Naive B cell (primary cell): ENCODE measurements around the gene DNAAF2. TPM values are rescaled to one million over a fixed set of nuclear protein-coding genes. Genes with fewer than 3 reads are reported as not detected.
A peak's percentile ranks its signal among the peaks of the same experiment; 100 is the strongest.
"Not testable (repeated sequence)": the region's sequence is repeated elsewhere in the genome, so short reads cannot be mapped to it uniquely, and the experiment has no call there.

ENCODE experiments used
- ATAC-seq, 2 donors: fragments of 150-1000 bp; cut with Tn5 transposase; 2 replicates each; pipeline ENCODE4 v1.10.0; 2021; ENCODE audit warnings: low read depth in 2 of 2, mild to moderate bottlenecking in 2 of 2, moderate library complexity in 2 of 2
- DNase-seq: peaks from one replicate; pipeline ENCODE4 v3.0.0; 2022
- H3K27ac Mint-ChIP-seq, 6 donors: one replicate each; pipeline ENCODE4 v1.8.0; 2020 to 2022; ENCODE audit warnings: mild to moderate bottlenecking in 6 of 6, mixed read lengths in 6 of 6, moderate library complexity in 5 of 6, inconsistent platforms in 2 of 6
- H3K27me3 Mint-ChIP-seq, 3 donors: one replicate each; pipeline ENCODE4 v1.8.0; 2021 to 2022; ENCODE audit warnings: mixed read lengths in 3 of 3, mild to moderate bottlenecking in 1 of 3
- H3K36me3 Mint-ChIP-seq, 2 donors: one replicate each; pipeline ENCODE4 v1.8.0; 2020 to 2022; ENCODE audit warnings: mixed read lengths in 2 of 2, inconsistent platforms in 1 of 2, mild to moderate bottlenecking in 1 of 2
- H3K4me1 Mint-ChIP-seq, 3 donors: one replicate each; pipeline ENCODE4 v1.8.0; 2020 to 2022; ENCODE audit warnings: mixed read lengths in 3 of 3, inconsistent platforms in 1 of 3, mild to moderate bottlenecking in 1 of 3, moderate library complexity in 1 of 3
- H3K4me3 Mint-ChIP-seq, 8 donors: one replicate each; pipeline ENCODE4 v1.8.0; 2020 to 2022; ENCODE audit warnings: mild to moderate bottlenecking in 8 of 8, mixed read lengths in 8 of 8, moderate library complexity in 8 of 8, inconsistent platforms in 2 of 8
- H3K9me3 Mint-ChIP-seq, 7 donors: one replicate each; pipeline ENCODE4 v1.8.0; 2020 to 2022; ENCODE audit warnings: mixed read lengths in 7 of 7, mild to moderate bottlenecking in 5 of 7, inconsistent platforms in 2 of 7, moderate library complexity in 1 of 7
- polyA plus RNA-seq, 6 donors: library from polyadenylated mRNA; unstranded; fragments of 300-500 nt; fragmentation: Illumina TruSeq; gene quantifications; one replicate each; pipeline ENCODE4 v1.2.3, GENCODE V29; 2021; ENCODE audit warnings: low read depth in 6 of 6

Gene DNAAF2
- polyA plus RNA-seq, 6 donors from 2014 or later = 16.1 to 28.3 (median 24.8) TPM

- no peak for ATAC-seq
- DNase-seq = no peak
- peak overlapping the region in 6 of 8 donors; percentile 12 to 90 (median 42) for H3K4me3 Mint-ChIP-seq
Measured at GRCh38 chr14:49637534-49638078, 2.6 kb upstream of the DNAAF2 start.

GRCh38 chr14:49636866-49637265, 1.8 kb upstream of the DNAAF2 start:
- no peak for DNase-seq
- peaks cover 16 to 18% of the 10 kb centered on the region in 2 donors for H3K36me3 Mint-ChIP-seq

More at GRCh38 chr14:49637534-49638078, 2.6 kb upstream of the DNAAF2 start:
- H3K4me1 Mint-ChIP-seq = peaks cover 42 to 78% (median 57%) of the 10 kb centered on the region in 3 donors
- H3K27ac Mint-ChIP-seq = peak overlapping the region in 4 of 6 donors; percentile 12 to 97 (median 79)
- peaks cover 16 to 18% of the 10 kb centered on the region in 2 donors for H3K36me3 Mint-ChIP-seq
- no peaks in the 10 kb centered on the region for H3K27me3 Mint-ChIP-seq
- no peaks in the 10 kb centered on the region for H3K9me3 Mint-ChIP-seq

GRCh38 chr14:49633640-49634546, 1.2 kb downstream of the DNAAF2 start:
- Mint-ChIP-seq H3K27me3 (no peaks in the 10 kb centered on the region), H3K9me3 (no peaks in the 10 kb centered on the region), H3K4me3 (peak overlapping the region; percentile 80 to 97 (median 94)), H3K36me3 (peaks cover 13 to 15% of the 10 kb centered on the region in 2 donors), H3K4me1 (peaks cover 27 to 69% (median 48%) of the 10 kb centered on the region in 3 donors), H3K27ac (peak overlapping the region; percentile 90 to 99 (median 96))
- ATAC-seq = peak; percentile 69 to 73
- peak; percentile 96 for DNase-seq

More at GRCh38 chr14:49636866-49637265, 1.8 kb upstream of the DNAAF2 start:
- H3K27ac Mint-ChIP-seq = peak overlapping the region; percentile 28 to 97 (median 89)
- peak overlapping the region in 6 of 8 donors; percentile 6 to 90 (median 66) for H3K4me3 Mint-ChIP-seq
- H3K27me3 Mint-ChIP-seq = no peaks in the 10 kb centered on the region
- no peak for ATAC-seq
- H3K4me1 Mint-ChIP-seq = peaks cover 34 to 78% (median 50%) of the 10 kb centered on the region in 3 donors
- H3K9me3 Mint-ChIP-seq = no peaks in the 10 kb centered on the region

GRCh38 chr14:49623941-49624839, 10.9 kb downstream of the DNAAF2 start:
- DNase-seq = no peak
- peak overlapping the region in 5 of 6 donors; percentile 15 to 89 (median 39) for H3K27ac Mint-ChIP-seq
- peak overlapping the region in 3 of 8 donors; percentile 44 to 66 (median 57) for H3K4me3 Mint-ChIP-seq
- no peak for ATAC-seq
- H3K36me3 Mint-ChIP-seq = no peaks in the 10 kb centered on the region
- H3K9me3 Mint-ChIP-seq = no peaks in the 10 kb centered on the region
- no peaks in the 10 kb centered on the region for H3K27me3 Mint-ChIP-seq
- H3K4me1 Mint-ChIP-seq = peaks cover 20 to 47% (median 26%) of the 10 kb centered on the region in 3 donors

GRCh38 chr14:49623387-49623786, 11.7 kb downstream of the DNAAF2 start:
- Mint-ChIP-seq H3K27ac (peak overlapping the region in 2 of 6 donors; percentile 39 to 89), H3K9me3 (no peaks in the 10 kb centered on the region), H3K4me3 (peak overlapping the region in 2 of 8 donors; percentile 57 to 66), H3K27me3 (no peaks in the 10 kb centered on the region), H3K4me1 (peaks cover 28 to 49% (median 33%) of the 10 kb centered on the region in 3 donors), H3K36me3 (peaks cover 1 to 7% of the 10 kb centered on the region in 2 donors)
- no peak for DNase-seq
- no peak for ATAC-seq

GRCh38 chr14:49622022-49622607, 12.9 kb downstream of the DNAAF2 start:
- Mint-ChIP-seq H3K36me3 (peaks cover 5 to 12% of the 10 kb centered on the region in 2 donors), H3K27ac (peak overlapping the region in 4 of 6 donors; percentile 63 to 97 (median 90)), H3K4me1 (peaks cover 31 to 52% (median 41%) of the 10 kb centered on the region in 3 donors), H3K9me3 (no peaks in the 10 kb centered on the region), H3K4me3 (peak overlapping the region; percentile 96 to 99 (median 98)), H3K27me3 (no peaks in the 10 kb centered on the region)
- ATAC-seq (no peak), DNase-seq (no peak)

- Mint-ChIP-seq H3K4me1 (peaks cover 31 to 52% (median 39%) of the 10 kb centered on the region in 3 donors), H3K27me3 (no peaks in the 10 kb centered on the region), H3K4me3 (peak overlapping the region; percentile 96 to 99 (median 98)), H3K27ac (peak overlapping the region; percentile 63 to 99 (median 98)), H3K9me3 (no peaks in the 10 kb centered on the region), H3K36me3 (peaks cover 5 to 12% of the 10 kb centered on the region in 2 donors)
- peak; percentile 29 to 33 for ATAC-seq
- no peak for DNase-seq
Measured at GRCh38 chr14:49621114-49621881, 13.7 kb downstream of the DNAAF2 start.

- ATAC-seq (peak; percentile 84 to 87), DNase-seq (peak; percentile 97)
- H3K27ac Mint-ChIP-seq = peak within 1 kb of the TSS; percentile 97 to 99 (median 99)
- H3K36me3 Mint-ChIP-seq = peaks cover 5 to 12% of the 10 kb centered on the region in 2 donors
- H3K9me3 Mint-ChIP-seq = no peaks in the 10 kb centered on the region
- H3K4me1 Mint-ChIP-seq = peaks cover 31 to 52% (median 39%) of the 10 kb centered on the region in 3 donors
- no peaks in the 10 kb centered on the region for H3K27me3 Mint-ChIP-seq
- peak within 1 kb of the TSS; percentile 96 to 99 (median 98) for H3K4me3 Mint-ChIP-seq
Measured at GRCh38 chr14:49620182-49621113, 14.6 kb downstream of the DNAAF2 start, which contains the start of the genes MGAT2 and RPL36AL. MGAT2 (plus strand) TSS chr14:49620799; CDS start chr14:49621269, 470 bp downstream. RPL36AL (minus strand) TSS chr14:49620626; CDS start chr14:49619104, 1,522 bp downstream.

- Mint-ChIP-seq H3K4me1 (peaks cover 31 to 48% (median 39%) of the 10 kb centered on the region in 3 donors), H3K27ac (peak overlapping the region; percentile 97 to 99 (median 99)), H3K36me3 (peaks cover 5 to 12% of the 10 kb centered on the region in 2 donors), H3K4me3 (peak overlapping the region; percentile 96 to 99 (median 98)), H3K27me3 (no peaks in the 10 kb centered on the region), H3K9me3 (no peaks in the 10 kb centered on the region)
- DNase-seq (no peak), ATAC-seq (no peak)
Measured at GRCh38 chr14:49619730-49620129, 15.3 kb downstream of the DNAAF2 start.

GRCh38 chr14:49619273-49619672, 15.8 kb downstream of the DNAAF2 start:
- Mint-ChIP-seq H3K4me1 (peaks cover 31 to 46% (median 39%) of the 10 kb centered on the region in 3 donors), H3K4me3 (peak overlapping the region; percentile 96 to 99 (median 98)), H3K36me3 (peaks cover 5 to 12% of the 10 kb centered on the region in 2 donors), H3K27ac (peak overlapping the region in 4 of 6 donors; percentile 58 to 99 (median 98))
- ATAC-seq, H3K27me3 Mint-ChIP-seq, DNase-seq, H3K9me3 Mint-ChIP-seq: not testable (repeated sequence)
